GM12872 (cell line): ENCODE measurements around the gene NAALADL1.

Experiments
- TF ChIP-seq, protein P1 (sequence below): IDR thresholded peaks from 3 replicates; pipeline ENCODE4 v1.5.1; 2011; ENCODE audit warnings: low read depth, mild to moderate bottlenecking, low read length, moderate library complexity; ENCODE audit not compliant: insufficient read depth

NAALADL1 gene

DNA sequence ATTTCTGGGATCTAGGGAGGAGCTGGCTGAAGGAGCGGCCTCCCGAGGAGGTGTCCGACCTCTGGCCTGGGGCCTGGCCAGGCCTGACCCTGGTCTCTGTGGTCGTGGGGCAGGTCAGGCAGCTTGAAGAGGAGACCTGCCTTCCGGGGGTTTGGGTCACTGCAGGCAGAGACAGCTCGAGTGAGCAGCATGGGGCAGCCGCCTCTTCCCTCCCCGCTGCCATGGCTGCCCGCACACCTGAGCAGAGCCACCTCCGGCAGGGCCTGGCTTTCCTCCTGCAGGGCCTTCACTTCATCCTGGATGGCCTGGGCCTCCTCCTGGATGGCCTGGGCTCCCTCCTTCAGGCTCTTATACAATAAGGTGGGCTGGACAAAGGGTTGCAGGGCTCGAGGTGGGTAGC, 8.0 kb upstream of the NAALADL1 start:
- TF ChIP-seq, protein P1, sequence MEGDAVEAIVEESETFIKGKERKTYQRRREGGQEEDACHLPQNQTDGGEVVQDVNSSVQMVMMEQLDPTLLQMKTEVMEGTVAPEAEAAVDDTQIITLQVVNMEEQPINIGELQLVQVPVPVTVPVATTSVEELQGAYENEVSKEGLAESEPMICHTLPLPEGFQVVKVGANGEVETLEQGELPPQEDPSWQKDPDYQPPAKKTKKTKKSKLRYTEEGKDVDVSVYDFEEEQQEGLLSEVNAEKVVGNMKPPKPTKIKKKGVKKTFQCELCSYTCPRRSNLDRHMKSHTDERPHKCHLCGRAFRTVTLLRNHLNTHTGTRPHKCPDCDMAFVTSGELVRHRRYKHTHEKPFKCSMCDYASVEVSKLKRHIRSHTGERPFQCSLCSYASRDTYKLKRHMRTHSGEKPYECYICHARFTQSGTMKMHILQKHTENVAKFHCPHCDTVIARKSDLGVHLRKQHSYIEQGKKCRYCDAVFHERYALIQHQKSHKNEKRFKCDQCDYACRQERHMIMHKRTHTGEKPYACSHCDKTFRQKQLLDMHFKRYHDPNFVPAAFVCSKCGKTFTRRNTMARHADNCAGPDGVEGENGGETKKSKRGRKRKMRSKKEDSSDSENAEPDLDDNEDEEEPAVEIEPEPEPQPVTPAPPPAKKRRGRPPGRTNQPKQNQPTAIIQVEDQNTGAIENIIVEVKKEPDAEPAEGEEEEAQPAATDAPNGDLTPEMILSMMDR = no peak

DNA sequence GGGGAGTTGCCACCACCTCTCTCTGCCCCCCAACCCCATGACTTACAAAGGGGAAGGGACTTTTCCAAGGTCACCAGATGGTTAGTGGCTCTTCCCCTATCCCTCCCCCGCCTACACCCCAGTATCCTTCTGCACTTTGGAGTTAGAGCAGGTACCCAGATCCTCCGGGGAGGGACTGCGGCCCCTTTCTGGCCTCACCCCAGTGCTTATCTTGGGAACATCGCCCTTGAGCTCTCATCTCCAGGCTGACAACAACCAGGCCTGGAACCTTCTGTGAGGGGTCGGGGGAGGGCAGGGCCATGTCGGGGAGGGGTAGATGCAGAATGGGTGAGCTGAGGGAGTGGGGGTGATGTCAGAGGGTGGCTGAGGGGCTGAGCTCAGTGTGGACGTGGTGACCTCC, 7.5 kb upstream of the NAALADL1 start:
- TF ChIP-seq, protein P1 = no peak

DNA sequence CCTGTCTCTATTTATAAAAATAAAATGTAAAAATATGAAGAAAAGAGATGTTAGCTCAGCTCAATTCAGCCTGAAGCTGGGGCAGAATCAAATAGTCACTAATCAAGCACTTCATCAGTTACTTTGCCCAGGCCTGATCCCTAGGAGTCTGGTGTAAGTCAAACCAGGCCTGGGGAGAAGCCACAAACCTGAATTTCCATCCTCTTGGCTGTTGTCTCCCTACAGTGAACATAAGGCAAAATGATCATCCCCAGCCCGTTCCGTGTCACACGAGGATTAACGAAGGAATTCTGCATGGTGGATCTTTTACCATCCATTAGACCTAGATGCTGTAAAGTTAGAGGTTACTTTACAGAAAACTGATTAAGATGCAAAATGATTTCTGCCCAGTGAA, 6.5 kb upstream of the NAALADL1 start:
- TF ChIP-seq, protein P1 = no peak

DNA sequence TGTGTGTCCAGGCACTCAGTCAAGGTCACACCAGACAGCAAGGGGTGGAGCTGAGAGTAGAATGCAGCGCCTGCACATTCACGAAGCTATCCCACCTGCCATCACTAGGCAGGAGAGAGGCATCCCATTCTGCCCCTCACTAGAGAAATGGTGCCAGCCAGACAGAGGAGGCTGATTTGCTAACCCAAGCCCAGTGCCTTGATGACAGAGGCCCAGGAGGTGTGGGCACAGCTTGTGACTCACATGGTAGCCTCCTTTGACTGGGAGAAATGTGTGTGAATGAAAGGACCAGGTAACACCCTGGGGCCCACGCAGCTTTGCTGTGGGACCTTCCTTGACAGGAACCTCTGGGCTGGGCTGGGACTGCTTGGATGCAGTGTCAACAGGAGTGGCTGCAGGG, 5.2 kb upstream of the NAALADL1 start:
- TF ChIP-seq, protein P1 = no peak

DNA sequence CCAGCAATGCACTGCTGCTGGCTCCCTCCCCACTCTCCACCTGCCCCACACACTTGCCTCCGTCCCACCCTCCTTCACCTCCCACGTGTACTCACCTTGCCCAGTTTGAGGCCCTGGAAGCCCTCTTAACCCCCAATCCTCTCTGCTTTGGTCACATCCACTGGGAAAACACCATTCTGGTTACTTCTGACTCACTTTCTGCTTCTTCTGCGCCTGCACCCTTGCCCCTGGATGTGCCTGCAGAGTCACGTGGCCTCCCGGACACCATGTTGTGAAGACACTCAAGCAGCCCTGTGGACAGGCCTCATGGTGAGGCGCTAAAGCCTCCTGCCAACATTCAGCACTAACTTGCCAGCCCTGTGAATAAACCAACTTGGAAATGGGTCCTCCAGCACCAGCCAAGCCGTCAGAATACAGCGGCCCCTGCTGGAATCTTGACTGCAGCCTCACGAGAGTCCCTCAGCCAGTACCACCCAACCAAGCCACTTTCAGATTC, 2.6 kb upstream of the NAALADL1 start:
- TF ChIP-seq, protein P1 = no peak

DNA sequence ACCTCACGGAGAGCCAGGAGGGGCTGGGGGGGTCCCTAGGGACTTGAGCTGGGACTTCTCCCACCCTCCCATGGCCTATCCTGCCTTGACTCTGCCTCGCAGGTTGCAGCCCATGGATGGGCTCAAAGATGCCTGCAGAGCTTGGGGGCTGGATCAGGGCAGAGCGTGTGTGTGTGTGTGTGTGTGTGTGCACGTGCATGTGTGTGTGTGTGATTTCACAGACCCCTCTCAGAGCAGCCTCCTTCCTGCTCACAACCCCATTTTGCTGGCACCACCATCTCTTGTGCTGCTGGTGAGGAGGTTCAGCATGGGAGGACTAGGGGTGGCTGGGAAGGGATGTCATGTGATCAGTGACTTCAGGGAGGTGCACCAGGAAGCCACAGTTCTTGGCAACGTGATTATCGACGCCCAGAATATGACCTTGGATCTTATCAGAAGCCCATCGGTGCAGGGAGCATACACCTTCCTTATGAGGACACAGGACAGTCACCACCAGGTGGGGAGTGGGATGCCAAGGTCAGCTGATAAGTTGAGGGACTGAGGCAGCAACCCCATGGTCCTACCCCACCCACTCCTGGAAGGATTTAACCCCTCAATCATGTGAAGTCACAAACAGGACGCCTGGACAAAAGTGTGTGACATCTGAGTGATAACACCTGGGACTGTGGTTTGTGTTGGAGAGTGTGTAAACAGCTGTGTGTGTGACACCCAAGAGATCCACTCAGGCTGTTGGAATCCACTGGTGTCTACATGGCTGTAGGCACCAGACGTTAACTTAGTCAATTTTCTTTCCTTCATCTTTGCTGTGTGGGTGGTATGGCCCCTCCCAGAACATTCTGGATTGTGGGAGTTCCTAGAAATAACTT, 1.8 kb upstream of the NAALADL1 start:
- TF ChIP-seq, protein P1 = no peak

DNA sequence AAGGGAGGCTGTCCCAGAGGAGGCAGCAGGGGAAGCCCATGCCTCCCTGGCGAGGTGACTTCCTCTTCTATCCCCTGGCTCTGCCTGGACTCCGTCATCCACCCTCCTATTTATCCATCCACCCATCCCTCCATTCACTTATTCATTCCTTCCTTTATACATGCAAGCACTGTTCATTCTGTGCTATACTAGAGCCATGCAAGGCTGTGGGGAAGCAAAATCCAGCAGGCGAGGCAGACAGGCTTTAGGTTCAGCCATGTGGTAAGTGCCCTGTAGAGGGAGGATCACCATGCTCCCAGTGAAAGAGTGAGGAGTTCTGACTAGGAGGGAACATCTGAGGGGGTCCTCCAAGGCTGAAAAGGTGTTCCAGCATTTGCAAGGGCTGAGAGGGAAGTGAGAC, 1.2 kb upstream of the NAALADL1 start:
- TF ChIP-seq, protein P1 = no peak
